HEK293 (cell line): ENCODE measurements around the gene PLPP1.
A peak's percentile ranks its signal among the peaks of the same experiment; 100 is the strongest.

Source experiments
- CTCF ChIA-PET: fragments of 350-600 bp; formaldehyde crosslinking; extraction: SDS; loops from one replicate; lab custom pipeline; 2021; ENCODE audit warnings: antibody characterized with exemption; lab: Yijun Ruan, JAX
- POLR2A ChIA-PET: fragments of 300-600 bp; formaldehyde crosslinking; extraction: SDS; loops from one replicate; lab custom pipeline; 2020; ENCODE audit warnings: antibody characterized with exemption, inconsistent platforms; lab: Yijun Ruan, JAX
- H3K27ac ChIP-seq: fragments of 200-500 bp; sonication (Bioruptor generic); 2 replicates; pipeline ENCODE4 v1.5.1; 2014; ENCODE audit warnings: low read depth, low read length, control low read depth, inconsistent platforms; ENCODE audit errors: extremely low read depth
- H3K36me3 ChIP-seq, 2 experiments: fragments of 200-500 bp in 1 of 2; sonication (Bioruptor generic) in 1 of 2; 1 replicate in 1 of 2; 2 replicates in 1 of 2; pipeline ENCODE4 v1.5.1; 2014 to 2017; ENCODE audit warnings: inconsistent platforms in 2 of 2, low read length in 2 of 2; ENCODE audit not compliant: control insufficient read depth in 2 of 2, insufficient read depth in 1 of 2
- H3K4me1 ChIP-seq: fragments of 200-500 bp; sonication (Bioruptor generic); 2 replicates; pipeline ENCODE4 v1.5.1; 2014; ENCODE audit warnings: mild to moderate bottlenecking, low read length, inconsistent platforms; ENCODE audit not compliant: control insufficient read depth, insufficient read depth
- H3K4me3 ChIP-seq: 2 replicates; pipeline ENCODE4 v1.5.1; 2011; ENCODE audit warnings: low read depth, mild to moderate bottlenecking, control low read depth, low read length, moderate library complexity
- H3K9me3 ChIP-seq: fragments of 200-500 bp; sonication (Bioruptor generic); 2 replicates; pipeline ENCODE4 v1.5.1; 2014; ENCODE audit warnings: low read depth, low read length, inconsistent platforms; ENCODE audit not compliant: control insufficient read depth, insufficient read depth
- AEBP2 ChIP-seq: fragments of 450-650 bp; formaldehyde crosslinking; IDR thresholded peaks from 2 replicates; pipeline ENCODE4 v1.5.1; 2016; ENCODE audit warnings: missing biosample characterization, missing genetic modification characterization, borderline replicate concordance
- GLI4 ChIP-seq: fragments of 450-650 bp; formaldehyde crosslinking; IDR thresholded peaks from 2 replicates; pipeline ENCODE4 v1.5.1; 2016; ENCODE audit warnings: missing biosample characterization, missing genetic modification characterization
- HOXC10 ChIP-seq: sonication (generic); formaldehyde crosslinking; IDR thresholded peaks from 2 replicates; pipeline ENCODE4 v1.8.1; 2023; ENCODE audit warnings: mild to moderate bottlenecking, missing genetic modification reagents
- INSM2 ChIP-seq: fragments of 450-650 bp; formaldehyde crosslinking; IDR thresholded peaks from 2 replicates; pipeline ENCODE4 v1.5.1; 2016; ENCODE audit warnings: missing biosample characterization, missing genetic modification characterization
- KLF10 ChIP-seq: fragments of 450-650 bp; IDR thresholded peaks from 2 replicates; pipeline ENCODE4 v1.5.1; 2018; ENCODE audit warnings: missing biosample characterization, mild to moderate bottlenecking, missing genetic modification characterization
- MYNN ChIP-seq: fragments of 450-650 bp; formaldehyde crosslinking; IDR thresholded peaks from 2 replicates; pipeline ENCODE4 v1.5.1; 2016; ENCODE audit warnings: missing biosample characterization, missing genetic modification characterization, borderline replicate concordance
- PATZ1 ChIP-seq: fragments of 450-650 bp; formaldehyde crosslinking; IDR thresholded peaks from 2 replicates; pipeline ENCODE4 v1.5.1; 2016; ENCODE audit warnings: missing biosample characterization, missing genetic modification characterization
- PRDM1 ChIP-seq: fragments of 450-650 bp; formaldehyde crosslinking; IDR thresholded peaks from 2 replicates; pipeline ENCODE4; 2016; ENCODE audit warnings: missing biosample characterization, missing genetic modification characterization
- PRDM4 ChIP-seq: fragments of 450-650 bp; formaldehyde crosslinking; IDR thresholded peaks from 2 replicates; pipeline ENCODE4 v1.5.1; 2017; ENCODE audit warnings: missing biosample characterization, missing genetic modification characterization
- ZBTB17 ChIP-seq: fragments of 450-650 bp; formaldehyde crosslinking; IDR thresholded peaks from 2 replicates; pipeline ENCODE4 v1.5.1; 2016; ENCODE audit warnings: missing biosample characterization, missing genetic modification characterization
- ZBTB20 ChIP-seq: fragments of 450-650 bp; formaldehyde crosslinking; IDR thresholded peaks from 2 replicates; pipeline ENCODE4 v1.5.1; 2016; ENCODE audit warnings: missing biosample characterization, missing genetic modification characterization
- ZBTB44 ChIP-seq: fragments of 450-650 bp; IDR thresholded peaks from 2 replicates; pipeline ENCODE4 v1.5.1; 2018; ENCODE audit warnings: missing biosample characterization, mild to moderate bottlenecking, missing genetic modification characterization
- ZEB2 ChIP-seq: fragments of 450-650 bp; formaldehyde crosslinking; IDR thresholded peaks from 2 replicates; pipeline ENCODE4 v1.5.1; 2016; ENCODE audit warnings: missing biosample characterization, missing genetic modification characterization
- ZNF311 ChIP-seq: fragments of 450-650 bp; formaldehyde crosslinking; IDR thresholded peaks from 2 replicates; pipeline ENCODE4 v1.5.1; 2017; ENCODE audit warnings: missing biosample characterization, missing genetic modification characterization, borderline replicate concordance
- ZNF366 ChIP-seq: fragments of 450-650 bp; formaldehyde crosslinking; conservative IDR thresholded peaks from 2 replicates; pipeline ENCODE4 v1.5.1; 2016; ENCODE audit warnings: missing biosample characterization, missing genetic modification characterization
- ZNF514 ChIP-seq: fragments of 450-650 bp; formaldehyde crosslinking; IDR thresholded peaks from 2 replicates; pipeline ENCODE4 v1.5.1; 2016; ENCODE audit warnings: missing biosample characterization, missing genetic modification characterization
- ZNF621 ChIP-seq: fragments of 450-650 bp; formaldehyde crosslinking; IDR thresholded peaks from 2 replicates; pipeline ENCODE4 v1.5.1; 2017; ENCODE audit warnings: missing biosample characterization, missing genetic modification characterization
- ZNF639 ChIP-seq: fragments of 450-650 bp; formaldehyde crosslinking; IDR thresholded peaks from 2 replicates; pipeline ENCODE4 v1.5.1; 2016; ENCODE audit warnings: missing biosample characterization, missing genetic modification characterization
- ZNF645 ChIP-seq: fragments of 450-650 bp; formaldehyde crosslinking; IDR thresholded peaks from 2 replicates; pipeline ENCODE4; 2016; ENCODE audit warnings: missing biosample characterization, missing genetic modification characterization
- ZNF785 ChIP-seq: fragments of 450-650 bp; formaldehyde crosslinking; IDR thresholded peaks from 2 replicates; pipeline ENCODE4 v1.5.1; 2016; ENCODE audit warnings: missing biosample characterization, missing genetic modification characterization
- ZNF792 ChIP-seq: fragments of 450-650 bp; formaldehyde crosslinking; IDR thresholded peaks from 2 replicates; pipeline ENCODE4 v1.5.1; 2016; ENCODE audit warnings: missing biosample characterization, missing genetic modification characterization

PLPP1 gene

GRCh38 chr5:55517804-55518203, 17.0 kb downstream of the PLPP1 start (continued):
- TF ChIP-seq ZBTB44 (tag by site-specific recombination): 0 out of 2 replicates have a peak, but pooled peaks have one; percentile 24
- no peak for TF ChIP-seq ZNF645 (tag by site-specific recombination)
- TF ChIP-seq ZBTB20 (tag by site-specific recombination): no peak
- TF ChIP-seq ZBTB17 (tag by site-specific recombination): peak; percentile 41; the same call in 1 of the 2 replicates
- TF ChIP-seq MYNN (tag by site-specific recombination): no peak
- TF ChIP-seq INSM2 (tag by site-specific recombination): no peak
- no peak for TF ChIP-seq ZNF785
- no peak for TF ChIP-seq ZNF792 (tag by site-specific recombination)
- 0 out of 2 replicates have a peak, but pooled peaks have one; percentile 24 for TF ChIP-seq KLF10 (tag by site-specific recombination)
- TF ChIP-seq ZNF639 (tag by site-specific recombination): no peak
- TF ChIP-seq AEBP2 (tag by site-specific recombination): no peak
- no peak for TF ChIP-seq ZNF311
- TF ChIP-seq PATZ1 (tag by site-specific recombination): 0 out of 2 replicates have a peak, but pooled peaks have one; percentile 33
- TF ChIP-seq ZNF621 (tag by site-specific recombination): no peak

GRCh38 chr5:55511010-55511409, 23.8 kb downstream of the PLPP1 start:
- no peak overlapping the region for H3K4me3 ChIP-seq
- no peaks in the 10 kb centered on the region for H3K9me3 ChIP-seq
- ChIA-PET POLR2A (no interaction called here), CTCF (interaction anchor here (0.8 kb wide), 1 partner anchor 25 kb away, joined by 3 read pairs; no protein-coding TSS in a partner anchor)
- H3K27ac ChIP-seq: no peak overlapping the region
- TF ChIP-seq ZBTB20 (tag by site-specific recombination) (no peak), ZNF366 (tag by site-specific recombination) (no peak), GLI4 (tag by site-specific recombination) (no peak), HOXC10 (CRISPR knock-in tag) (no peak), ZEB2 (no peak), PRDM1 (tag by site-specific recombination) (no peak), PRDM4 (tag by site-specific recombination) (no peak), ZNF514 (tag by site-specific recombination) (no peak)
- H3K4me1 ChIP-seq: peaks cover 17% of the 10 kb centered on the region
- H3K36me3 ChIP-seq: no peaks in the 10 kb centered on the region
